Adrenal gland (tissue), 12 donors: ENCODE results near the gene SACM1L. TPM values are rescaled to one million over a fixed set of nuclear protein-coding genes. Genes with fewer than 3 reads are reported as not detected.

Experiments used
- DNase-seq, 7 donors: peaks; one replicate each; pipeline ENCODE4 v3.0.0-alpha.2; 2019 to 2020
- H3K27ac ChIP-seq, 5 donors: fragments of 200-600 bp; sonication (generic) in 4 of 5; 1 replicate in 3 of 5; 2 replicates in 2 of 5; pipeline versions ENCODE4 v1.5.1 to v1.8.0; 2016 to 2020; ENCODE audit warnings: mild to moderate bottlenecking in 1 of 5
- H3K27me3 ChIP-seq: fragments of 200-600 bp; 2 replicates; pipeline ENCODE4 v1.8.0; 2021
- H3K36me3 ChIP-seq, 2 donors: fragments of 200-600 bp; replicated peaks in 1 of 2; 1 replicate in 1 of 2; 2 replicates in 1 of 2; pipeline versions ENCODE4 v1.5.1 to v1.8.0; 2018 to 2022
- H3K4me1 ChIP-seq, 2 donors: fragments of 200-600 bp; replicated peaks in 1 of 2; 1 replicate in 1 of 2; 2 replicates in 1 of 2; pipeline versions ENCODE4 v1.5.1 to v1.8.0; 2018 to 2021
- H3K4me3 ChIP-seq, 4 donors: fragments of 200-600 bp; sonication (generic) in 3 of 4; one replicate each; pipeline ENCODE4 v1.5.1; 2016 to 2018
- H3K9me3 ChIP-seq, 3 donors: fragments of 200-600 bp; sonication (generic) in 1 of 3; replicated peaks in 1 of 3; 1 replicate in 2 of 3; 2 replicates in 1 of 3; pipeline versions ENCODE4 v1.5.1 to v1.8.0; 2016 to 2021
- POLR2A ChIP-seq, 2 donors: fragments of 450-650 bp; IDR thresholded peaks; one replicate each; pipeline ENCODE4 v1.6.1; 2017; ENCODE audit warnings: antibody characterized with exemption in 2 of 2, mild to moderate bottlenecking in 2 of 2, moderate library complexity in 1 of 2
- WGBS, 4 donors: extraction: QIAGEN DNeasy Blood & Tissue Kit in 2 of 4; methylation state at CpG; one replicate each; pipeline versions ENCODE4 v1.1.5 to v1.1.7; 2013 to 2017; 5-methylcytosine and 5-hydroxymethylcytosine counted together
- intact Hi-C, 2 donors: fragments of 100-400 bp; cut with DNase I; formaldehyde crosslinking; loops; one replicate each; pipeline versions ENCODE4 v1.14.1 to v1.15.0; 2022 to 2023
- polyA plus RNA-seq, 3 donors: library from polyadenylated mRNA; stranded (reverse); fragments of 200-250 nt in 2 of 3; fragments of 350-450 nt in 1 of 3; fragmentation: Illumina TruSeq in 1 of 3; extraction: RNeasy Lipid Tissue Mini Kit (QIAGEN cat#74804) in 1 of 3; gene quantifications; one replicate each; pipeline ENCODE4 v1.2.3, GENCODE V29; 2013 to 2014
- total RNA-seq, 9 donors: library from RNA; depleted of rRNA in 4 of 9; stranded (reverse); fragments of >200 nt in 4 of 9; fragments of 120-200 nt in 1 of 9; fragmentation: NEBNext Ultra II Directional in 1 of 9; extraction: Animal tissue kit (Norgen Biotek cat#: 25700) in 1 of 9; gene quantifications; one replicate each; pipeline versions ENCODE4 v1.1.0 to v1.2.4, GENCODE V29; 2013 to 2023
- TF ChIP-seq, protein P1 (sequence below), 6 experiments: fragments of 450-650 bp in 4 of 6; fragments of 200-600 bp in 2 of 6; sonication (generic) in 1 of 6; IDR thresholded peaks; 1 replicate in 5 of 6; 2 replicates in 1 of 6; pipeline versions ENCODE4 v1.5.1 to v1.8.0; 2016 to 2021; ENCODE audit warnings: antibody characterized with exemption in 6 of 6, mild to moderate bottlenecking in 2 of 6, moderate library complexity in 1 of 6
- donor health status: healthy with polysubstance abuse.
- donor health status: Bipolar disorder and iron deficiency.
- donor health status: DM: yes; HTN: yes; CAD: no.
- donor health status: DM: no; HTN: no; CAD: no.
- donor health status: DM: no; HTN: no; CAD: no.
- donor health status: DM: yes; HTN: yes; CAD: no.

The SACM1L gene
- total and polyA plus RNA-seq, 12 donors, result 22.5 to 63.2 (median 44.8) TPM

DNA sequence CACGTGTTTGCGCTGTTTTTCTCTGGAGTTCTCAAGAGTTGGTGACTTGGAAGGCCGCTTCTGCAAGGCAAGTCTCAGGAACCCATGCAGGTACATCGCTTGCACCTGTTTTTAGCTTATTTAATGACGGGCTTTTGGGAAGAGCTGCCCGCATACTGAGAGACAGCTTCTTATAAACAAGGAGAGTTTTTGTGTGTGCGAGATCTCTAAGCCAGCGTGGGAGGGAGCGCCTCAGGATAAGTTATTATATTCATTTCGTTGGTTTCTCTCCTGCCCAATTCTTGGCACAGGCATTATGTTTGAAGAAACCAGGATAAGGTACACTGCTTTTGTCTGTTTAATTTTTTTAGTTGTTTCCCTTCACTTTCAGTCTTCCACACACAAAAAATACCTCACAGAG is 11.4 kb upstream of the SACM1L start:
- Histone ChIP-seq H3K27ac (peak overlapping the region in 2 of 5 donors; percentile 73 to 86), H3K36me3 (peaks cover 0 to 23% of the 10 kb centered on the region in 2 donors), H3K9me3 (no peaks in the 10 kb centered on the region), H3K4me1 (peaks cover 7 to 13% of the 10 kb centered on the region in 2 donors), H3K4me3 (no peak overlapping the region), H3K27me3 (no peaks in the 10 kb centered on the region)
- intact Hi-C loops, result no loop called here
- no peak for DNase-seq
- WGBS, 4 donors, result 93 to 97% (median 96%) methylated on average over 10 of the region's 10 CpGs
- TF ChIP-seq POLR2A (IDR thresholded peaks at IDR 0.05), result no peak
- TF ChIP-seq, protein P1, sequence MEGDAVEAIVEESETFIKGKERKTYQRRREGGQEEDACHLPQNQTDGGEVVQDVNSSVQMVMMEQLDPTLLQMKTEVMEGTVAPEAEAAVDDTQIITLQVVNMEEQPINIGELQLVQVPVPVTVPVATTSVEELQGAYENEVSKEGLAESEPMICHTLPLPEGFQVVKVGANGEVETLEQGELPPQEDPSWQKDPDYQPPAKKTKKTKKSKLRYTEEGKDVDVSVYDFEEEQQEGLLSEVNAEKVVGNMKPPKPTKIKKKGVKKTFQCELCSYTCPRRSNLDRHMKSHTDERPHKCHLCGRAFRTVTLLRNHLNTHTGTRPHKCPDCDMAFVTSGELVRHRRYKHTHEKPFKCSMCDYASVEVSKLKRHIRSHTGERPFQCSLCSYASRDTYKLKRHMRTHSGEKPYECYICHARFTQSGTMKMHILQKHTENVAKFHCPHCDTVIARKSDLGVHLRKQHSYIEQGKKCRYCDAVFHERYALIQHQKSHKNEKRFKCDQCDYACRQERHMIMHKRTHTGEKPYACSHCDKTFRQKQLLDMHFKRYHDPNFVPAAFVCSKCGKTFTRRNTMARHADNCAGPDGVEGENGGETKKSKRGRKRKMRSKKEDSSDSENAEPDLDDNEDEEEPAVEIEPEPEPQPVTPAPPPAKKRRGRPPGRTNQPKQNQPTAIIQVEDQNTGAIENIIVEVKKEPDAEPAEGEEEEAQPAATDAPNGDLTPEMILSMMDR (IDR thresholded peaks at IDR 0.05), result no peak

DNA sequence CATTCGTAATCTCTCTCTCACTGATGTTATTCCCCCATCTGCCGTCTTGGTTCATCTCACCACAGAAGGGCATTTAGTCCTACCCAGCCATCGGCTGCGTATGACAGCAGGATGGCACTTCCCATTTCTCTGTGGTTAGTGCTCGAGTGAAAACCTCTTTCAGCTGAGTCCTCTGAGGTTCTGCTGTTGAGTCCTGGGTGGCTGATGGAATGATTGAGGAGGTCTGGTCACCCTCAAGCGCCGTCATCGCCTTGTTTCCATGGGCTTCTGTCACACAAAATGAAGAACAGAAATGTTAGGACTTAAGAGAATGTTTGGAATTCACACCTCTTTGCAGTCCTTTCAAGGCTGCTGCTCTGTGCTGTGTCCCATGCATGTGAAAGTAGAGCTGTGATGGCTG is 9.4 kb upstream of the SACM1L start:
- TF ChIP-seq POLR2A (IDR thresholded peaks at IDR 0.05), result no peak
- TF ChIP-seq, protein P1 (IDR thresholded peaks at IDR 0.05), result no peak
- Histone ChIP-seq H3K27me3 (no peaks in the 10 kb centered on the region), H3K4me1 (peaks cover 7 to 13% of the 10 kb centered on the region in 2 donors), H3K27ac (no peak overlapping the region), H3K36me3 (peaks cover 0 to 16% of the 10 kb centered on the region in 2 donors), H3K4me3 (no peak overlapping the region), H3K9me3 (no peaks in the 10 kb centered on the region)
- DNase-seq, result no peak
- intact Hi-C loops, result no loop called here
- WGBS, 4 donors, result 76 to 81% (median 78%) methylated on average over 8 of the region's 8 CpGs

DNA sequence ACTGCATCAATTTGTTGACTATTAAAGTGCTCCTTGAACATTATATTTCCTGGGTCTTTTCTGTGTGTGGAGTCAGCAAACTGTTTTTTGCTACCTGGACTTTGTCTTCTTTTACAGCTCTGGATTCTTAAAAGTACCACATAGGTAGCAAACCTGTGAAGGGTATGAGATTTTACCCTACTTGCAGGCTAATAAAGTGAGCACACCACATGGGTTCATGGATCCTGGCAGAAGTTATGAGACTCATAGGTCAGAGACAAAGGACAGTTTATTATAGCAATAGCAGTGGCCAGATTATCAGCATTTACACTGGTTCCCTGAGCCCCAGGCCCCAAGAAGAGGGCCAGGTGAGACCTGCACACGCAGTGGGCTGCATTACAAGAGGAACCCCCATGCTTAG is 8.0 kb upstream of the SACM1L start:
- no peak overlapping the region for H3K4me3 ChIP-seq
- peaks cover 11 to 13% of the 10 kb centered on the region in 2 donors for H3K4me1 ChIP-seq
- 80 to 100% (median 100%) methylated on average over 1 of the region's 1 CpG for WGBS, 4 donors
- no peaks in the 10 kb centered on the region for H3K9me3 ChIP-seq
- H3K36me3 ChIP-seq, result peaks cover 0 to 16% of the 10 kb centered on the region in 2 donors
- H3K27ac ChIP-seq, result no peak overlapping the region
- no peaks in the 10 kb centered on the region for H3K27me3 ChIP-seq
- no peak for TF ChIP-seq POLR2A (IDR thresholded peaks at IDR 0.05)
- TF ChIP-seq, protein P1 (IDR thresholded peaks at IDR 0.05), result no peak
- no peak for DNase-seq
- intact Hi-C loops, result no loop called here

DNA sequence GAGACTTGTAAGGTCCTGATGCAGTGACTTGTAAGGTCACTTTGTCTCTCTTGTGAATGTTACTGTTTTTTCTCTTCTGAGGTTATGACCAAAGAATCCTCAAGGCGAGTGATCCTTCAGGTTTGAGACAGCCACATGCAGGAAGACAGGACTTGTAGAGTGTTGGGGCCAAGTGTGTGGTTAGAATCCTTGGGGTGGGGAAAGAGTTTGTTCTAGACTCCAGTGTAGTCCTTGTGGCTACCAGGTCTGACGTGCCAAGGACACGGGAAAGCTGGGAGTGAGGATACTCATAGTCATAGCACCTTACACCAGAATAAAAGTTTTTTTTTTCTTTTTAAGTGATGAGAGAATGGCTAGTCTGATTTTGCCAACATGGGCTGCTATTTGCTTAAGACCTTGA is 7.3 kb upstream of the SACM1L start:
- TF ChIP-seq, protein P1 (IDR thresholded peaks at IDR 0.05), result no peak
- H3K4me3 ChIP-seq, result no peak overlapping the region
- H3K27ac ChIP-seq, result no peak overlapping the region
- WGBS, 4 donors, result 58 to 75% (median 71%) methylated on average over 3 of the region's 3 CpGs
- no peaks in the 10 kb centered on the region for H3K9me3 ChIP-seq
- no peaks in the 10 kb centered on the region for H3K27me3 ChIP-seq
- DNase-seq, result no peak
- peaks cover 8 to 9% of the 10 kb centered on the region in 2 donors for H3K4me1 ChIP-seq
- peaks cover 0 to 16% of the 10 kb centered on the region in 2 donors for H3K36me3 ChIP-seq
- intact Hi-C loops, result no loop called here
